CD14-positive monocyte (primary cell): ENCODE measurements around the gene IDH2. TPM values are rescaled to one million over a fixed set of nuclear protein-coding genes. Genes with fewer than 3 reads are reported as not detected.

Experiments used
- DNase-seq, 3 donors: peaks; one replicate each; pipeline ENCODE4 v3.0.0-alpha.2; 2011 to 2022
- H2AFZ ChIP-seq: 2 replicates; pipeline ENCODE4 v1.6.0; 2012; ENCODE audit warnings: mild to moderate bottlenecking, low read depth, low read length, inconsistent platforms; ENCODE audit not compliant: insufficient read depth, poor library complexity, severe bottlenecking
- H3K27ac ChIP-seq, 2 donors: 1 replicate in 1 of 2; 2 replicates in 1 of 2; pipeline ENCODE4 v1.5.1; 2012 to 2013; ENCODE audit warnings: low read length in 2 of 2, control low read depth in 1 of 2, inconsistent platforms in 1 of 2, low read depth in 1 of 2, mild to moderate bottlenecking in 1 of 2
- H3K27me3 ChIP-seq, 2 donors: one replicate each; pipeline versions ENCODE4 v1.6.0 to v1.6.1; 2011 to 2013; ENCODE audit warnings: low read length in 2 of 2; ENCODE audit not compliant: control insufficient read depth in 2 of 2, insufficient read depth in 2 of 2
- H3K36me3 ChIP-seq, 2 donors: replicated peaks in 1 of 2; 1 replicate in 1 of 2; 2 replicates in 1 of 2; pipeline versions ENCODE4 v1.5.1 to v1.6.1; 2012 to 2013; ENCODE audit warnings: low read length in 2 of 2, control low read depth in 1 of 2, inconsistent platforms in 1 of 2, mild to moderate bottlenecking in 1 of 2; ENCODE audit not compliant: insufficient read depth in 2 of 2, control insufficient read depth in 1 of 2
- H3K4me1 ChIP-seq, 2 donors: 1 replicate in 1 of 2; 2 replicates in 1 of 2; pipeline versions ENCODE4 v1.5.1 to v1.6.1; 2012 to 2013; ENCODE audit warnings: low read length in 2 of 2, control low read depth in 1 of 2, inconsistent platforms in 1 of 2, mild to moderate bottlenecking in 1 of 2, moderate library complexity in 1 of 2; ENCODE audit not compliant: insufficient read depth in 2 of 2, control insufficient read depth in 1 of 2
- H3K4me2 ChIP-seq: replicated peaks from 2 replicates; pipeline ENCODE3; 2012; ENCODE audit warnings: low read length, moderate library complexity, mild to moderate bottlenecking; ENCODE audit not compliant: poor library complexity, severe bottlenecking; ENCODE audit errors: extremely low read depth
- H3K4me3 ChIP-seq, 3 experiments: fragments of 200-600 bp in 1 of 3; sonication (generic) in 1 of 3; replicated peaks in 1 of 3; 1 replicate in 2 of 3; 2 replicates in 1 of 3; pipeline ENCODE4 v1.5.1; 2011 to 2013; ENCODE audit warnings: low read length in 3 of 3, mild to moderate bottlenecking in 3 of 3, control low read depth in 2 of 3, low read depth in 2 of 3, inconsistent platforms in 1 of 3, moderate library complexity in 1 of 3
- H3K79me2 ChIP-seq: 2 replicates; pipeline ENCODE4 v1.6.0; 2012; ENCODE audit warnings: mild to moderate bottlenecking, control low read depth, inconsistent platforms, low read length, moderate library complexity; ENCODE audit not compliant: insufficient read depth
- H3K9ac ChIP-seq: 2 replicates; pipeline ENCODE4 v1.6.0; 2017; ENCODE audit warnings: low read length, mild to moderate bottlenecking; ENCODE audit not compliant: insufficient read depth, poor library complexity, severe bottlenecking
- H3K9me3 ChIP-seq, 2 donors: replicated peaks in 1 of 2; 1 replicate in 1 of 2; 2 replicates in 1 of 2; pipeline versions ENCODE4 v1.5.1 to v1.6.1; 2012 to 2013; ENCODE audit warnings: low read length in 2 of 2, control low read depth in 1 of 2; ENCODE audit not compliant: control insufficient read depth in 1 of 2, insufficient read depth in 1 of 2
- H4K20me1 ChIP-seq: 2 replicates; pipeline ENCODE4 v1.6.0; 2012; ENCODE audit warnings: mild to moderate bottlenecking, low read length, control low read depth, moderate library complexity; ENCODE audit not compliant: insufficient read depth
- H3K27ac Mint-ChIP-seq, 7 donors: one replicate each; pipeline ENCODE4 v1.8.0; 2020; ENCODE audit warnings: mild to moderate bottlenecking in 7 of 7, mixed read lengths in 7 of 7, moderate library complexity in 6 of 7, inconsistent platforms in 2 of 7
- H3K27me3 Mint-ChIP-seq, 3 donors: one replicate each; pipeline ENCODE4 v1.8.0; 2021 to 2022; ENCODE audit warnings: low read depth in 3 of 3, mild to moderate bottlenecking in 3 of 3, mixed read lengths in 3 of 3, moderate library complexity in 3 of 3, inconsistent platforms in 1 of 3
- H3K36me3 Mint-ChIP-seq, 2 donors: one replicate each; pipeline ENCODE4 v1.8.0; 2020; ENCODE audit warnings: mixed read lengths in 2 of 2, inconsistent platforms in 1 of 2, mild to moderate bottlenecking in 1 of 2
- H3K4me1 Mint-ChIP-seq: one replicate; pipeline ENCODE4 v1.8.0; 2020; ENCODE audit warnings: mild to moderate bottlenecking, mixed read lengths
- H3K4me3 Mint-ChIP-seq, 2 donors: one replicate each; pipeline ENCODE4 v1.8.0; 2020; ENCODE audit warnings: mild to moderate bottlenecking in 2 of 2, mixed read lengths in 2 of 2, moderate library complexity in 1 of 2
- H3K9me3 Mint-ChIP-seq, 7 donors: one replicate each; pipeline ENCODE4 v1.8.0; 2020 to 2022; ENCODE audit warnings: mixed read lengths in 7 of 7, mild to moderate bottlenecking in 6 of 7, moderate library complexity in 6 of 7, inconsistent platforms in 2 of 7
- CTCF ChIP-seq: fragments of 200-600 bp; IDR thresholded peaks from one replicate; pipeline ENCODE4 v1.8.0; 2022; ENCODE audit warnings: antibody characterized with exemption, mild to moderate bottlenecking
- WGBS: methylation state at CpG from one replicate; pipeline ENCODE4 v1.1.5; 2013; ENCODE audit warnings: missing lambda C conversion rate; ENCODE audit not compliant: insufficient coverage; 5-methylcytosine and 5-hydroxymethylcytosine counted together
- intact Hi-C, 2 donors: fragments of 100-400 bp; cut with micrococcal nuclease; formaldehyde crosslinking; loops; one replicate each; pipeline versions ENCODE4 v1.15.0 to v1.15.1; 2023
- polyA plus RNA-seq, 3 donors: library from polyadenylated mRNA; depleted of rRNA in 1 of 3; unstranded in 2 of 3; stranded (reverse) in 1 of 3; fragments of 300-500 nt in 2 of 3; fragments of >200 nt in 1 of 3; fragmentation: Illumina TruSeq in 2 of 3; gene quantifications; 1 replicate in 2 of 3; 2 replicates in 1 of 3; pipeline ENCODE4 v1.2.3, GENCODE V29; 2012 to 2021

IDH2 gene
- polyA plus RNA-seq, 3 donors = 40.6 to 115 (median 82.2) TPM

- Mint-ChIP-seq H3K36me3 (peaks cover 57 to 84% of the 10 kb centered on the region in 2 donors), H3K4me3 (no peak overlapping the region), H3K27ac (peak overlapping the region in 3 of 7 donors; percentile 37 to 75 (median 54)), H3K9me3 (no peaks in the 10 kb centered on the region), H3K27me3 (peaks cover 0 to 3% (median 2%) of the 10 kb centered on the region in 3 donors), H3K4me1 (peaks cover 17% of the 10 kb centered on the region)
- no peak overlapping the region for H2AFZ ChIP-seq
- H3K9ac ChIP-seq = no peak overlapping the region
- no peaks in the 10 kb centered on the region for H3K27me3 ChIP-seq
- peaks cover 20% of the 10 kb centered on the region for H3K79me2 ChIP-seq
- peak in 1 of 3 donors; percentile 25 for DNase-seq
- 89% methylated on average over 14 of the region's 20 CpGs for WGBS
- no peaks in the 10 kb centered on the region for H3K9me3 ChIP-seq
- peaks cover 13% of the 10 kb centered on the region for H4K20me1 ChIP-seq
- peaks cover 9 to 19% of the 10 kb centered on the region in 2 donors for H3K4me1 ChIP-seq
- H3K4me2 ChIP-seq = no peak overlapping the region
- no peak overlapping the region for H3K27ac ChIP-seq
- peaks cover 53 to 72% of the 10 kb centered on the region in 2 donors for H3K36me3 ChIP-seq
- no peak for TF ChIP-seq CTCF
- H3K4me3 ChIP-seq = no peak overlapping the region
- intact Hi-C loops = loop anchor here (2.0 to 5.0 kb wide), 5 partner anchors 190 to 350 kb away; no protein-coding TSS in a partner anchor
These were observed 14.7 kb downstream of the IDH2 start for GRCh38 chr15:90087454-90088154.

GRCh38 chr15:90086868-90087268 is 15.4 kb downstream of the IDH2 start:
- peak overlapping the region in 6 of 7 donors; percentile 17 to 76 (median 69) for H3K27ac Mint-ChIP-seq
- H3K4me2 ChIP-seq = no peak overlapping the region
- peaks cover 17% of the 10 kb centered on the region for H4K20me1 ChIP-seq
- H3K9me3 Mint-ChIP-seq = no peaks in the 10 kb centered on the region
- H3K4me1 Mint-ChIP-seq = peaks cover 20% of the 10 kb centered on the region
- 100% methylated on average over 5 of the region's 7 CpGs for WGBS
- peaks cover 58 to 83% of the 10 kb centered on the region in 2 donors for H3K36me3 Mint-ChIP-seq
- no peaks in the 10 kb centered on the region for H3K9me3 ChIP-seq
- H3K27me3 Mint-ChIP-seq = peaks cover 0 to 3% (median 2%) of the 10 kb centered on the region in 3 donors
- no peak overlapping the region for H3K4me3 ChIP-seq
- intact Hi-C loops = loop anchor here (2.0 to 5.0 kb wide), 5 partner anchors 190 to 350 kb away; no protein-coding TSS in a partner anchor
- DNase-seq = peak; percentile 47 to 61 (median 59)
- H3K27me3 ChIP-seq = no peaks in the 10 kb centered on the region
- no peak overlapping the region for H2AFZ ChIP-seq
- H3K36me3 ChIP-seq = peaks cover 55 to 74% of the 10 kb centered on the region in 2 donors
- H3K4me3 Mint-ChIP-seq = no peak overlapping the region
- H3K9ac ChIP-seq = no peak overlapping the region
- peaks cover 14% of the 10 kb centered on the region for H3K79me2 ChIP-seq
- peak; percentile 87 for TF ChIP-seq CTCF
- H3K27ac ChIP-seq = no peak overlapping the region
- peaks cover 9 to 25% of the 10 kb centered on the region in 2 donors for H3K4me1 ChIP-seq
